Mucosa of gallbladder (tissue), 1 donor: ENCODE results near the gene GRB2. TPM values are rescaled to one million over a fixed set of nuclear protein-coding genes. Genes with fewer than 3 reads are reported as not detected.
"Not testable (repeated sequence)": the region's sequence is repeated elsewhere in the genome, so short reads cannot be mapped to it uniquely, and the experiment has no call there.

Source experiments
- DNase-seq: peaks from one replicate; pipeline ENCODE4 v3.0.0-alpha.2; 2020; ENCODE audit warnings: low spot score
- total RNA-seq: library from RNA; stranded (reverse); gene quantifications from one replicate; pipeline ENCODE4 v1.2.1, GENCODE V29; 2021
- donor health status: DM: no; HTN: no; CAD: no.

GRB2 gene
- total RNA-seq, 1 donor from 2014 or later = 94.3 TPM

- DNase-seq = no peak
Observed at GRCh38 chr17:75319904-75320691, 85.4 kb downstream of the GRB2 start.

- DNase-seq = no peak
Observed at GRCh38 chr17:75318615-75319222, 86.8 kb downstream of the GRB2 start.

GRCh38 chr17:75318211-75318610 is 87.3 kb downstream of the GRB2 start:
- DNase-seq = no peak

- no peak for DNase-seq
Observed at GRCh38 chr17:75317671-75318070, 87.8 kb downstream of the GRB2 start.

- no peak for DNase-seq
Observed at GRCh38 chr17:75316253-75316652, 89.2 kb downstream of the GRB2 start.

- DNase-seq = no peak
Observed at GRCh38 chr17:75315541-75316243, 89.8 kb downstream of the GRB2 start.

GRCh38 chr17:75313941-75314551 is 91.4 kb downstream of the GRB2 start:
- peak; percentile 30 for DNase-seq

GRCh38 chr17:75308732-75309629 is 96.5 kb downstream of the GRB2 start:
- peak; percentile 61 for DNase-seq

GRCh38 chr17:75307957-75308731 is 97.3 kb downstream of the GRB2 start:
- DNase-seq = no peak

GRCh38 chr17:75301502-75302206 is 103.8 kb downstream of the GRB2 start:
- DNase-seq = no peak

- no peak for DNase-seq
Observed at GRCh38 chr17:75301049-75301448, 104.4 kb downstream of the GRB2 start.

GRCh38 chr17:75300280-75300679 is 105.2 kb downstream of the GRB2 start:
- DNase-seq = no peak

- no peak for DNase-seq
Observed at GRCh38 chr17:75295201-75296158, 110.0 kb downstream of the GRB2 start.

GRCh38 chr17:75292810-75293448 is 112.5 kb downstream of the GRB2 start:
- DNase-seq = not testable (repeated sequence)

- peak; percentile 64 for DNase-seq
Observed at GRCh38 chr17:75289832-75290337, 115.6 kb downstream of the GRB2 start.

- DNase-seq = peak; percentile 98
Observed at GRCh38 chr17:75289115-75289831, 116.2 kb downstream of the GRB2 start, which contains the start of gene SLC25A19. TSS of gene SLC25A19 (minus strand) at chr17:75289433. CDS start at chr17:75286764, 2,669 bp downstream.

GRCh38 chr17:75288770-75289114 is 116.7 kb downstream of the GRB2 start:
- no peak for DNase-seq
